Liver (tissue), 3 donors: ENCODE results near the gene PLCL1.

Source experiments
- CTCF ChIP-seq: fragments of 150-350 bp; IDR thresholded peaks from 2 replicates; pipeline ENCODE4 v1.5.1; 2017; ENCODE audit warnings: improper control_type of control experiment, low read depth, low read length; ENCODE audit not compliant: missing input control
- EGR1 ChIP-seq, 2 donors: IDR thresholded peaks; 2 replicates each; pipeline ENCODE4 v1.6.1; 2016 to 2018; ENCODE audit warnings: antibody characterized with exemption in 2 of 2, low read depth in 2 of 2
- GABPA ChIP-seq, 2 donors: IDR thresholded peaks in 1 of 2; conservative IDR thresholded peaks in 1 of 2; 2 replicates each; pipeline ENCODE4 v1.6.1; 2016; ENCODE audit warnings: antibody characterized with exemption in 2 of 2, mild to moderate bottlenecking in 1 of 2, moderate library complexity in 1 of 2
- JUND ChIP-seq, 2 donors: IDR thresholded peaks; 2 replicates each; pipeline ENCODE4 v1.6.1; 2016; ENCODE audit warnings: antibody characterized with exemption in 2 of 2
- RAD21 ChIP-seq, 2 donors: IDR thresholded peaks; 2 replicates each; pipeline ENCODE4 v1.6.1; 2016; ENCODE audit warnings: antibody characterized with exemption in 2 of 2, mild to moderate bottlenecking in 2 of 2
- REST ChIP-seq: IDR thresholded peaks from 2 replicates; pipeline ENCODE4 v1.6.1; 2016; ENCODE audit warnings: antibody characterized with exemption, mild to moderate bottlenecking
- SP1 ChIP-seq: IDR thresholded peaks from 2 replicates; pipeline ENCODE4 v1.6.1; 2018; ENCODE audit warnings: antibody characterized with exemption, mild to moderate bottlenecking
- TAF1 ChIP-seq: conservative IDR thresholded peaks from 2 replicates; pipeline ENCODE4 v1.6.1; 2016; ENCODE audit warnings: antibody characterized with exemption, mild to moderate bottlenecking
- TF ChIP-seq, protein P1 (sequence below): IDR thresholded peaks from 2 replicates; pipeline ENCODE4 v1.6.1; 2016; ENCODE audit warnings: antibody characterized with exemption
- donor health status: healthy.
- donor health status: healthy.

- TF ChIP-seq CTCF, result no peak
- no peak for TF ChIP-seq RAD21 (IDR thresholded peaks at IDR 0.05)
- no peak for TF ChIP-seq REST
- TF ChIP-seq GABPA (IDR thresholded peaks at IDR 0.05 in 1 of 2, conservative IDR thresholded peaks at IDR 0.05 in 1 of 2), result no peak
- no peak for TF ChIP-seq TAF1
- no peak for TF ChIP-seq JUND (IDR thresholded peaks at IDR 0.05)
- TF ChIP-seq EGR1 (IDR thresholded peaks at IDR 0.05; ENCODE audit: low read depth in 2 of 2), result no peak
- TF ChIP-seq, protein P1, sequence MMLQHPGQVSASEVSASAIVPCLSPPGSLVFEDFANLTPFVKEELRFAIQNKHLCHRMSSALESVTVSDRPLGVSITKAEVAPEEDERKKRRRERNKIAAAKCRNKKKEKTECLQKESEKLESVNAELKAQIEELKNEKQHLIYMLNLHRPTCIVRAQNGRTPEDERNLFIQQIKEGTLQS, result no peak
- no peak for TF ChIP-seq SP1
Measured at GRCh38 chr2:197944416-197945096, 140.2 kb downstream of the PLCL1 start.
